WTC11 (cell line): ENCODE measurements around the gene DOP1A. TPM values are rescaled to one million over a fixed set of nuclear protein-coding genes. Genes with fewer than 3 reads are reported as not detected.

ENCODE experiments used
- ATAC-seq: fragments of 200-7000 bp; cut with Tn5 transposase; 2 replicates; pipeline ENCODE4 v1.10.0; 2021; ENCODE audit warnings: mild to moderate bottlenecking, moderate library complexity
- CTCF ChIA-PET: fragments of 300-600 bp; sonication (Branson Sonifier 250); formaldehyde crosslinking; loops from one replicate; lab custom pipeline; 2021; ENCODE audit warnings: antibody characterized with exemption; lab: Charles Lee
- POLR2A ChIA-PET: fragments of 350-600 bp; sonication (Branson Sonifier 250); formaldehyde crosslinking; loops from one replicate; lab custom pipeline; 2021; ENCODE audit warnings: antibody characterized with exemption; lab: Charles Lee
- DNase-seq: peaks from one replicate; pipeline ENCODE4 v3.0.0; 2021; ENCODE audit warnings: low spot score
- H3K27ac Mint-ChIP-seq: 2 replicates; pipeline ENCODE4 v1.8.0; 2021; ENCODE audit warnings: mixed read lengths
- H3K27me3 Mint-ChIP-seq: 2 replicates; pipeline ENCODE4 v1.8.0; 2021; ENCODE audit warnings: low read depth, mild to moderate bottlenecking, moderate library complexity, mixed read lengths
- H3K36me3 Mint-ChIP-seq: 2 replicates; pipeline ENCODE4 v1.8.0; 2021; ENCODE audit warnings: mixed read lengths
- H3K4me1 Mint-ChIP-seq: 2 replicates; pipeline ENCODE4 v1.8.0; 2022; ENCODE audit warnings: mixed read lengths
- H3K4me3 Mint-ChIP-seq: 2 replicates; pipeline ENCODE4 v1.8.0; 2021; ENCODE audit warnings: mild to moderate bottlenecking, moderate library complexity, mixed read lengths
- H3K9me3 Mint-ChIP-seq: 2 replicates; pipeline ENCODE4 v1.8.0; 2021; ENCODE audit warnings: mixed read lengths
- AR ChIP-seq: fragments of 250-450 bp; sonication (Bioruptor Pico); IDR thresholded peaks from 2 replicates; pipeline ENCODE4 v1.9.0; 2021; ENCODE audit warnings: mild to moderate bottlenecking
- ATF2 ChIP-seq: sonication (generic); formaldehyde crosslinking; IDR thresholded peaks from 2 replicates; pipeline ENCODE4 v1.8.1; 2022; ENCODE audit warnings: low read depth, missing genetic modification reagents, borderline replicate concordance
- CBFB ChIP-seq: sonication (generic); formaldehyde crosslinking; IDR thresholded peaks from 2 replicates; pipeline ENCODE4 v1.8.1; 2022; ENCODE audit warnings: mild to moderate bottlenecking, low read depth, missing genetic modification reagents
- FOXP1 ChIP-seq: sonication (generic); formaldehyde crosslinking; IDR thresholded peaks from 2 replicates; pipeline ENCODE4 v1.8.0; 2022; ENCODE audit warnings: missing genetic modification reagents, mild to moderate bottlenecking, moderate library complexity, borderline replicate concordance
- HMGA2 ChIP-seq: fragments of 250-450 bp; sonication (Bioruptor Pico); IDR thresholded peaks from 2 replicates; pipeline ENCODE4 v1.4.0; 2021; ENCODE audit warnings: mild to moderate bottlenecking, moderate library complexity
- IRF1 ChIP-seq: sonication (generic); formaldehyde crosslinking; IDR thresholded peaks from 2 replicates; pipeline ENCODE4 v1.8.0; 2023; ENCODE audit warnings: missing genetic modification reagents
- JAZF1 ChIP-seq: fragments of 250-450 bp; sonication (Bioruptor Pico); IDR thresholded peaks from 2 replicates; pipeline ENCODE4 v1.9.0; 2021; ENCODE audit warnings: moderate library complexity, mild to moderate bottlenecking, inconsistent platforms
- MXD4 ChIP-seq: fragments of 250-450 bp; sonication (Bioruptor Pico); IDR thresholded peaks from 2 replicates; pipeline ENCODE4 v1.8.0; 2021; ENCODE audit warnings: mild to moderate bottlenecking, moderate library complexity, borderline replicate concordance
- NFYB ChIP-seq: sonication (generic); formaldehyde crosslinking; conservative IDR thresholded peaks from 2 replicates; pipeline ENCODE4 v1.8.0; 2022; ENCODE audit warnings: low read depth, missing genetic modification reagents
- NR1H2 ChIP-seq: sonication (generic); formaldehyde crosslinking; IDR thresholded peaks from 2 replicates; pipeline ENCODE4 v1.9.0; 2021; ENCODE audit warnings: mild to moderate bottlenecking, moderate library complexity, missing genetic modification reagents
- NR2C2 ChIP-seq: sonication (generic); formaldehyde crosslinking; IDR thresholded peaks from 2 replicates; pipeline ENCODE4 v1.8.0; 2022; ENCODE audit warnings: mild to moderate bottlenecking, missing genetic modification reagents
- PREB ChIP-seq: sonication (generic); formaldehyde crosslinking; IDR thresholded peaks from 2 replicates; pipeline ENCODE4 v1.8.1; 2022; ENCODE audit warnings: mild to moderate bottlenecking, missing genetic modification reagents, moderate library complexity, borderline replicate concordance
- TCF7 ChIP-seq: sonication (generic); formaldehyde crosslinking; IDR thresholded peaks from 2 replicates; pipeline ENCODE4 v1.8.0; 2022; ENCODE audit warnings: mild to moderate bottlenecking, low read depth, missing genetic modification reagents, moderate library complexity
- USF1 ChIP-seq: sonication (generic); formaldehyde crosslinking; IDR thresholded peaks from 2 replicates; pipeline ENCODE4 v1.8.0; 2022; ENCODE audit warnings: mild to moderate bottlenecking, missing genetic modification reagents
- ZBTB21 ChIP-seq: sonication (generic); formaldehyde crosslinking; IDR thresholded peaks from 2 replicates; pipeline ENCODE4 v1.8.1; 2023; ENCODE audit warnings: mild to moderate bottlenecking, missing genetic modification reagents, borderline replicate concordance
- ZNF232 ChIP-seq: sonication (generic); formaldehyde crosslinking; IDR thresholded peaks from 2 replicates; pipeline ENCODE4 v1.8.0; 2022; ENCODE audit warnings: mild to moderate bottlenecking, missing genetic modification reagents
- ZNF416 ChIP-seq: fragments of 250-450 bp; sonication (Bioruptor Pico); IDR thresholded peaks from 2 replicates; pipeline ENCODE4 v1.9.0; 2021; ENCODE audit warnings: mild to moderate bottlenecking, inconsistent platforms
- ZNF425 ChIP-seq: fragments of 250-450 bp; sonication (Bioruptor Pico); conservative IDR thresholded peaks from 2 replicates; pipeline ENCODE4 v1.9.0; 2021; ENCODE audit warnings: mild to moderate bottlenecking
- ZNF512 ChIP-seq: sonication (generic); formaldehyde crosslinking; IDR thresholded peaks from 2 replicates; pipeline ENCODE4 v1.8.1; 2022; ENCODE audit warnings: missing genetic modification reagents, borderline replicate concordance
- total RNA-seq: library from RNA; stranded (reverse); gene quantifications from 3 replicates; pipeline ENCODE4 v1.2.3, GENCODE V29; 2021

DOP1A gene
- total RNA-seq, 1 experiment from 2014 or later = 16.9 TPM

- no peak for TF ChIP-seq ZNF425
- no peak for TF ChIP-seq NR1H2 (CRISPR knock-in tag)
- no peak for TF ChIP-seq MXD4 (CRISPR knock-in tag)
- TF ChIP-seq JAZF1 (CRISPR knock-in tag) = no peak
- TF ChIP-seq CBFB (CRISPR knock-in tag) = no peak
- TF ChIP-seq AR (CRISPR knock-in tag) = no peak
- peak; percentile 82 for TF ChIP-seq USF1 (CRISPR knock-in tag)
- TF ChIP-seq ZNF416 (CRISPR knock-in tag) = no peak
- TF ChIP-seq NFYB (CRISPR knock-in tag) = 0 out of 2 replicates have a peak, but pooled peaks have one; percentile 11
- no peak for TF ChIP-seq PREB (CRISPR knock-in tag)
- TF ChIP-seq TCF7 (CRISPR knock-in tag) = no peak
- TF ChIP-seq ZBTB21 (CRISPR knock-in tag) = peak; percentile 84; the same call in 1 of the 2 replicates
- TF ChIP-seq, all 79 proteins: peak for 19
Observed at GRCh38 chr6:83065511-83066192, 1.8 kb upstream of the DOP1A start, which contains the start of gene UBE3D (continued).

GRCh38 chr6:83068616-83069015 lies 1.1 kb downstream of the DOP1A start:
- POLR2A ChIA-PET = no interaction called here
- CTCF ChIA-PET = interaction anchor here (4.8 to 5.7 kb wide), 2 partner anchors 10 to 147 kb away, joined by 31 to 60 read pairs; no protein-coding TSS in a partner anchor
- ATAC-seq (no peak), DNase-seq (no peak)
- H3K27ac Mint-ChIP-seq = peak overlapping the region; percentile 98
- H3K4me3 Mint-ChIP-seq = peak overlapping the region; percentile 88
- H3K27me3 Mint-ChIP-seq = no peaks in the 10 kb centered on the region
- peaks cover 53% of the 10 kb centered on the region for H3K4me1 Mint-ChIP-seq
- TF ChIP-seq FOXP1 (CRISPR knock-in tag) = no peak
- H3K36me3 Mint-ChIP-seq = no peaks in the 10 kb centered on the region
- no peaks in the 10 kb centered on the region for H3K9me3 Mint-ChIP-seq

GRCh38 chr6:83069633-83070032 lies 2.2 kb downstream of the DOP1A start:
- DNase-seq (no peak), ATAC-seq (no peak)
- ChIA-PET CTCF (interaction anchor here (5.7 kb wide), 1 partner anchor 146 kb away, joined by 60 read pairs; no protein-coding TSS in a partner anchor), POLR2A (no interaction called here)
- Mint-ChIP-seq H3K9me3 (no peaks in the 10 kb centered on the region), H3K4me1 (peaks cover 48% of the 10 kb centered on the region), H3K27me3 (no peaks in the 10 kb centered on the region), H3K4me3 (peak overlapping the region; percentile 24; the same call in 1 of the 2 replicates), H3K36me3 (no peaks in the 10 kb centered on the region), H3K27ac (peak overlapping the region; percentile 85)
- TF ChIP-seq ATF2 (no peak), NR1H2 (CRISPR knock-in tag) (no peak), IRF1 (no peak), FOXP1 (CRISPR knock-in tag) (no peak), HMGA2 (CRISPR knock-in tag) (no peak), ZNF512 (no peak), ZNF232 (CRISPR knock-in tag) (no peak), USF1 (CRISPR knock-in tag) (no peak), NR2C2 (CRISPR knock-in tag) (no peak)
